ENCODE measurements around the gene DMAC2.
"Not testable (repeated sequence)": the region's sequence is repeated elsewhere in the genome, so short reads cannot be mapped to it uniquely, and the experiment has no call there.

DMAC2 gene

GRCh38 chr19:41411100-41411967, 28.4 kb downstream of the DMAC2 start:
- Histone ChIP-seq H2AFZ (ENCODE audit: low read depth, low read length) (no peak overlapping the region), H3K27me3 (ENCODE audit: insufficient read depth, low read length, poor library complexity) (no peaks in the 10 kb centered on the region), H3K79me2 (ENCODE audit: insufficient read depth, low read length) (no peaks in the 10 kb centered on the region), H3K4me2 (ENCODE audit: insufficient read depth, low read length) (no peak overlapping the region), H4K20me1 (ENCODE audit: insufficient read depth, low read length) (no peaks in the 10 kb centered on the region), H3K4me1 (ENCODE audit: insufficient read depth, low read length) (no peaks in the 10 kb centered on the region), H3K4me3 (ENCODE audit: low read depth in 1 of 2, low read length in 2 of 2) (no peak overlapping the region), H3K9me3 (ENCODE audit: insufficient read depth, low read length, severe bottlenecking) (no peaks in the 10 kb centered on the region), H3K36me3 (ENCODE audit: insufficient read depth, low read length) (peaks cover 35% of the 10 kb centered on the region), H3K27ac (ENCODE audit: low read length) (no peak overlapping the region), H3K9ac (ENCODE audit: low read depth, low read length) (no peak overlapping the region)
- TF ChIP-seq, protein P1, sequence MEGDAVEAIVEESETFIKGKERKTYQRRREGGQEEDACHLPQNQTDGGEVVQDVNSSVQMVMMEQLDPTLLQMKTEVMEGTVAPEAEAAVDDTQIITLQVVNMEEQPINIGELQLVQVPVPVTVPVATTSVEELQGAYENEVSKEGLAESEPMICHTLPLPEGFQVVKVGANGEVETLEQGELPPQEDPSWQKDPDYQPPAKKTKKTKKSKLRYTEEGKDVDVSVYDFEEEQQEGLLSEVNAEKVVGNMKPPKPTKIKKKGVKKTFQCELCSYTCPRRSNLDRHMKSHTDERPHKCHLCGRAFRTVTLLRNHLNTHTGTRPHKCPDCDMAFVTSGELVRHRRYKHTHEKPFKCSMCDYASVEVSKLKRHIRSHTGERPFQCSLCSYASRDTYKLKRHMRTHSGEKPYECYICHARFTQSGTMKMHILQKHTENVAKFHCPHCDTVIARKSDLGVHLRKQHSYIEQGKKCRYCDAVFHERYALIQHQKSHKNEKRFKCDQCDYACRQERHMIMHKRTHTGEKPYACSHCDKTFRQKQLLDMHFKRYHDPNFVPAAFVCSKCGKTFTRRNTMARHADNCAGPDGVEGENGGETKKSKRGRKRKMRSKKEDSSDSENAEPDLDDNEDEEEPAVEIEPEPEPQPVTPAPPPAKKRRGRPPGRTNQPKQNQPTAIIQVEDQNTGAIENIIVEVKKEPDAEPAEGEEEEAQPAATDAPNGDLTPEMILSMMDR (IDR thresholded peaks at IDR 0.05; ENCODE audit: borderline replicate concordance, extremely low read depth, low read length, poor library complexity, severe bottlenecking), result no peak
- no peak for TF ChIP-seq EZH2 (IDR thresholded peaks at IDR 0.05; ENCODE audit: borderline replicate concordance, low read depth, low read length, severe bottlenecking)
- ATAC-seq (ENCODE audit: insufficient read depth, low read depth) (no peak), DNase-seq (no peak)

- H3K27me3 ChIP-seq (ENCODE audit: insufficient read depth, low read length, poor library complexity), result no peaks in the 10 kb centered on the region
- no peak for DNase-seq
- H2AFZ ChIP-seq (ENCODE audit: low read depth, low read length), result no peak overlapping the region
- TF ChIP-seq, protein P1 (IDR thresholded peaks at IDR 0.05; ENCODE audit: borderline replicate concordance, extremely low read depth, low read length, poor library complexity, severe bottlenecking), result no peak
- TF ChIP-seq EZH2 (IDR thresholded peaks at IDR 0.05; ENCODE audit: borderline replicate concordance, low read depth, low read length, severe bottlenecking), result no peak
- no peak for ATAC-seq (ENCODE audit: insufficient read depth, low read depth)
- H3K9me3 ChIP-seq (ENCODE audit: insufficient read depth, low read length, severe bottlenecking), result no peaks in the 10 kb centered on the region
- no peak overlapping the region for H3K4me2 ChIP-seq (ENCODE audit: insufficient read depth, low read length)
- no peaks in the 10 kb centered on the region for H3K79me2 ChIP-seq (ENCODE audit: insufficient read depth, low read length)
- H3K27ac ChIP-seq (ENCODE audit: low read length), result no peak overlapping the region
- H3K4me1 ChIP-seq (ENCODE audit: insufficient read depth, low read length), result no peaks in the 10 kb centered on the region
- peaks cover 36% of the 10 kb centered on the region for H3K36me3 ChIP-seq (ENCODE audit: insufficient read depth, low read length)
- H3K4me3 ChIP-seq (ENCODE audit: low read depth in 1 of 2, low read length in 2 of 2), result no peak overlapping the region
- no peak overlapping the region for H3K9ac ChIP-seq (ENCODE audit: low read depth, low read length)
- H4K20me1 ChIP-seq (ENCODE audit: insufficient read depth, low read length), result 0 out of 2 replicates have a peak, but pooled peaks cover 4% of the 10 kb centered on the region
These were observed 29.2 kb downstream of the DMAC2 start for GRCh38 chr19:41410336-41411054.

DNA sequence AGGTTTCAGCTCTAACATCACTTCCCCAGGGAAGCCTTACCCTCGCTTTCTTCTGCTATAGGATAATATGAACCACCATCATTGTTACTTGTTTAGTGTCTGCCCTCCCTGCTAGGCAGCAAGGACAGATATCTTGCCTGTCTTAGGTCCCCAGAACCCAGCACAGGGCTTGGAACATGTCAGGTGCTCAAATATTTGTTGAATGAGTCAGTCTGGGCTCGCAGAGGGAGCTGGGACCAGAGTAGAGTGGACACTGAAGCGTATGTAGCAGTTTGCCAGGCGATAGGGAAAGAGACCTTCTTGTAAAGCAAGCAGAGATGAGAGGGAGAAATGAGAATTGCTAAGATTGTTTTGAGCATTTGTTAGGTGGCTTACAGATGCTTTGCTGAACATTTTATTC, 30.4 kb downstream of the DMAC2 start:
- no peak overlapping the region for H3K27ac ChIP-seq (ENCODE audit: low read length)
- peaks cover 2% of the 10 kb centered on the region; the same call in 1 of the 2 replicates for H3K79me2 ChIP-seq (ENCODE audit: insufficient read depth, low read length)
- 0 out of 2 replicates have a peak, but pooled peaks cover 4% of the 10 kb centered on the region for H4K20me1 ChIP-seq (ENCODE audit: insufficient read depth, low read length)
- no peak overlapping the region for H3K4me3 ChIP-seq (ENCODE audit: low read depth in 1 of 2, low read length in 2 of 2)
- no peak overlapping the region for H3K9ac ChIP-seq (ENCODE audit: low read depth, low read length)
- no peak overlapping the region for H2AFZ ChIP-seq (ENCODE audit: low read depth, low read length)
- ATAC-seq (ENCODE audit: insufficient read depth, low read depth) (no peak), DNase-seq (no peak)
- no peaks in the 10 kb centered on the region for H3K4me1 ChIP-seq (ENCODE audit: insufficient read depth, low read length)
- no peaks in the 10 kb centered on the region for H3K27me3 ChIP-seq (ENCODE audit: insufficient read depth, low read length, poor library complexity)
- no peak overlapping the region for H3K4me2 ChIP-seq (ENCODE audit: insufficient read depth, low read length)
- peaks cover 26% of the 10 kb centered on the region for H3K36me3 ChIP-seq (ENCODE audit: insufficient read depth, low read length)
- no peaks in the 10 kb centered on the region for H3K9me3 ChIP-seq (ENCODE audit: insufficient read depth, low read length, severe bottlenecking)
- TF ChIP-seq EZH2 (IDR thresholded peaks at IDR 0.05; ENCODE audit: borderline replicate concordance, low read depth, low read length, severe bottlenecking), result no peak
- TF ChIP-seq, protein P1 (IDR thresholded peaks at IDR 0.05; ENCODE audit: borderline replicate concordance, extremely low read depth, low read length, poor library complexity, severe bottlenecking), result no peak

DNA sequence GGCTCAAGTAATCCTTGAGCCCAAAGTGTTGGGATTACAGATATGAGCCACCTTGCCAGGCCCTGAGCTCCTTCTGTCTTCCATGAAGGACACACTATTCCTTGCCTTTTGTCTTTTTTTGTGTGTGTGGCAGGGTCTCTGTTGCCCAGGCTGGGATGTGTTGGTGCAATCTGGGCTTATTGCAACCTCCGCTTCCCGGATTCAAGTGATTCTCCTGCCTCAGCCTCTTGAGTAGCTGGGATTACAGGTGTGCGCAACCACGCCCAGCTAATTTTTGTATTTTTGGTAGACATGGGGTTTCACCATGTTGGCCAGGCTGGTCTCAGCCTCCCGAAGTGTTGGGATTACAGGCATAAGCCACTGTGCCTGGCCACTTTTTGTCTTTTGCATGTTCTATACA, 30.9 kb downstream of the DMAC2 start:
- H3K27ac ChIP-seq (ENCODE audit: low read length); H3K4me1 ChIP-seq (ENCODE audit: insufficient read depth, low read length); H3K9me3 ChIP-seq (ENCODE audit: insufficient read depth, low read length, severe bottlenecking); H3K4me3 ChIP-seq (ENCODE audit: low read depth in 1 of 2, low read length in 2 of 2); H2AFZ ChIP-seq (ENCODE audit: low read depth, low read length); H4K20me1 ChIP-seq (ENCODE audit: insufficient read depth, low read length); H3K4me2 ChIP-seq (ENCODE audit: insufficient read depth, low read length); H3K79me2 ChIP-seq (ENCODE audit: insufficient read depth, low read length); ATAC-seq (ENCODE audit: insufficient read depth, low read depth); DNase-seq; H3K27me3 ChIP-seq (ENCODE audit: insufficient read depth, low read length, poor library complexity); H3K9ac ChIP-seq (ENCODE audit: low read depth, low read length): not testable (repeated sequence)
- peaks cover 21% of the 10 kb centered on the region for H3K36me3 ChIP-seq (ENCODE audit: insufficient read depth, low read length)
